K562 (cell line): ENCODE data around the gene RTP5. TPM values are rescaled to one million over a fixed set of nuclear protein-coding genes. Genes with fewer than 3 reads are reported as not detected.

Source experiments
- ATAC-seq: fragments of 200-7000 bp; cut with Tn5 transposase; 3 replicates; pipeline ENCODE4 v1.9.1; 2020; ENCODE audit warnings: moderate library complexity
- BruUV-seq: library from RNA; stranded (reverse); fragments of 400-500 nt; replicated peaks from 2 replicates; lab custom pipeline; 2021; lab: Mats Ljungman, UMichigan
- CTCF ChIA-PET: fragments of 300-600 bp; formaldehyde crosslinking; extraction: SDS; loops from one replicate; lab custom pipeline; 2021; ENCODE audit warnings: low intra/inter-chr PET ratio; lab: Yijun Ruan, JAX
- POLR2A ChIA-PET: fragments of 300-600, 350-650 bp; sonication (Branson Sonifier 250); formaldehyde crosslinking; extraction: SDS; loops from one replicate; lab custom pipeline; 2021; ENCODE audit warnings: antibody characterized with exemption, inconsistent platforms; lab: Yijun Ruan, JAX
- DNase-seq, 4 experiments: peaks; one replicate each; pipeline versions ENCODE4 v3.0.0 to v3.0.0-alpha.2; 2011 to 2018; ENCODE audit warnings: low spot score in 3 of 4, mixed read lengths in 3 of 4; ENCODE audit errors: extremely low read depth in 1 of 4
- FAIRE-seq: peaks from 2 replicates; lab custom pipeline; 2011; peaks lifted over from hg19 to GRCh38; lab: Jason Lieb, UNC
- H2AFZ ChIP-seq: 2 replicates; pipeline ENCODE4 v1.6.0; 2011; ENCODE audit warnings: low read depth, low read length, control low read depth, inconsistent platforms
- H3K27ac ChIP-seq: fragments of 200-600 bp; 3 replicates; pipeline ENCODE4 v1.8.0; 2011; ENCODE audit warnings: low read depth, mild to moderate bottlenecking, control low read depth, inconsistent platforms, low read length, moderate library complexity, mixed read lengths; ENCODE audit errors: extremely low read depth
- H3K27me3 ChIP-seq, 2 experiments: fragments of 300-600 bp in 1 of 2; 2 replicates in 1 of 2; 3 replicates in 1 of 2; pipeline versions ENCODE4 v1.6.0 to v1.8.0; 2011; ENCODE audit warnings: inconsistent platforms in 2 of 2, low read length in 2 of 2, mild to moderate bottlenecking in 1 of 2, mixed read lengths in 1 of 2, moderate library complexity in 1 of 2; ENCODE audit not compliant: control insufficient read depth in 2 of 2, insufficient read depth in 2 of 2
- H3K36me3 ChIP-seq: fragments of 300-600 bp; 3 replicates; pipeline ENCODE4 v1.8.0; 2011; ENCODE audit warnings: mild to moderate bottlenecking, low read length, inconsistent platforms; ENCODE audit not compliant: control insufficient read depth, insufficient read depth
- H3K4me1 ChIP-seq, 2 experiments: fragments of 200-600 bp in 1 of 2; replicated peaks in 1 of 2; 2 replicates in 1 of 2; 3 replicates in 1 of 2; pipeline versions ENCODE4 v1.5.1 to v1.8.0; 2011; ENCODE audit warnings: inconsistent platforms in 2 of 2, low read length in 2 of 2, mild to moderate bottlenecking in 1 of 2, mixed read lengths in 1 of 2, moderate library complexity in 1 of 2; ENCODE audit not compliant: control insufficient read depth in 2 of 2, insufficient read depth in 2 of 2
- H3K4me2 ChIP-seq: 2 replicates; pipeline ENCODE4 v1.6.1; 2011; ENCODE audit warnings: low read length, control low read depth, inconsistent platforms, mixed read lengths; ENCODE audit not compliant: insufficient read depth
- H3K4me3 ChIP-seq: fragments of 200-600 bp; sonication (generic), shearing (Covaris generic); 2 replicates; pipeline ENCODE4 v1.5.1; 2016; ENCODE audit warnings: control low read depth, inconsistent platforms
- H3K79me2 ChIP-seq: fragments of 200-600 bp; 3 replicates; pipeline ENCODE4 v1.8.0; 2011; ENCODE audit warnings: low read length, inconsistent platforms; ENCODE audit not compliant: control insufficient read depth, insufficient read depth
- H3K9ac ChIP-seq, 2 experiments: 2 replicates each; pipeline versions ENCODE4 v1.6.0 to v1.6.1; 2011; ENCODE audit warnings: low read depth in 2 of 2, low read length in 2 of 2, control low read depth in 1 of 2, inconsistent platforms in 1 of 2, mild to moderate bottlenecking in 1 of 2, mixed read lengths in 1 of 2; ENCODE audit not compliant: insufficient read depth in 1 of 2
- H3K9me1 ChIP-seq: one replicate; pipeline ENCODE4 v1.6.0; 2011; ENCODE audit warnings: inconsistent platforms, mild to moderate bottlenecking, low read length, moderate library complexity; ENCODE audit not compliant: control insufficient read depth, insufficient read depth
- H3K9me3 ChIP-seq: replicated peaks from 2 replicates; pipeline ENCODE4 v1.5.1; 2011; ENCODE audit warnings: low read depth, low read length, inconsistent platforms; ENCODE audit not compliant: control insufficient read depth, insufficient read depth
- H4K20me1 ChIP-seq: replicated peaks from 2 replicates; pipeline ENCODE4 v1.6.1; 2011; ENCODE audit warnings: low read length, inconsistent platforms, mixed read lengths; ENCODE audit not compliant: control insufficient read depth, insufficient read depth
- ATF7 ChIP-seq: fragments of 450-650 bp; IDR thresholded peaks from 2 replicates; pipeline ENCODE4 v1.7.1; 2014; ENCODE audit warnings: mild to moderate bottlenecking, moderate library complexity
- CLOCK ChIP-seq: fragments of 250-450 bp; sonication (Bioruptor Pico); IDR thresholded peaks from 2 replicates; pipeline ENCODE4 v1.4.0; 2020; ENCODE audit warnings: mild to moderate bottlenecking, moderate library complexity, borderline replicate concordance
- CTBP1 ChIP-seq: fragments of 450-650 bp; IDR thresholded peaks from 2 replicates; pipeline ENCODE4 v1.6.1; 2016; ENCODE audit warnings: borderline replicate concordance
- FOS ChIP-seq: IDR thresholded peaks from 3 replicates; pipeline ENCODE4 v1.6.1; 2011; ENCODE audit not compliant: insufficient read length; ENCODE audit errors: extremely low read depth
- FOXP4 ChIP-seq: sonication (generic); formaldehyde crosslinking; IDR thresholded peaks from 2 replicates; pipeline ENCODE4 v1.8.0; 2022; ENCODE audit warnings: mild to moderate bottlenecking, missing genetic modification reagents, borderline replicate concordance
- GABPA ChIP-seq: fragments of 200-800 bp; sonication (Bioruptor generic); conservative IDR thresholded peaks from 2 replicates; pipeline ENCODE4 v1.6.1; 2016; ENCODE audit warnings: low read depth, missing genetic modification characterization, missing compliant biosample characterization
- HDAC3 ChIP-seq: fragments of 450-650 bp; IDR thresholded peaks from 2 replicates; pipeline ENCODE4 v1.6.1; 2018; ENCODE audit warnings: borderline replicate concordance, mild to moderate bottlenecking, moderate library complexity; ENCODE audit not compliant: partially characterized antibody
- IRF2 ChIP-seq: sonication (generic); formaldehyde crosslinking; IDR thresholded peaks from 2 replicates; pipeline ENCODE4 v1.8.1; 2022; ENCODE audit warnings: mild to moderate bottlenecking, missing genetic modification reagents
- PYGO2 ChIP-seq: fragments of 450-650 bp; IDR thresholded peaks from 2 replicates; pipeline ENCODE4 v1.6.1; 2016; ENCODE audit warnings: mild to moderate bottlenecking, missing genetic modification characterization, moderate library complexity, missing compliant biosample characterization
- SIX5 ChIP-seq, 2 experiments: IDR thresholded peaks; 2 replicates each; pipeline ENCODE4 v1.6.1; 2011; ENCODE audit warnings: low read length in 2 of 2, borderline replicate concordance in 1 of 2, low read depth in 1 of 2, mild to moderate bottlenecking in 1 of 2, moderate library complexity in 1 of 2; ENCODE audit not compliant: insufficient read depth in 1 of 2
- TBP ChIP-seq: optimal IDR thresholded peaks from 2 replicates; pipeline ENCODE3; 2011; ENCODE audit warnings: low read depth, low read length, improper control_type of control experiment
- ZBTB49 ChIP-seq: sonication (generic); formaldehyde crosslinking; IDR thresholded peaks from 2 replicates; pipeline ENCODE4 v1.8.0; 2022; ENCODE audit warnings: missing genetic modification reagents, mild to moderate bottlenecking, borderline replicate concordance
- ZFP30 ChIP-seq: fragments of 250-450 bp; sonication (Bioruptor Pico); IDR thresholded peaks from 2 replicates; pipeline ENCODE4 v1.8.0; 2022; ENCODE audit warnings: moderate library complexity, mild to moderate bottlenecking, inconsistent platforms, borderline replicate concordance
- ZNF23 ChIP-seq: fragments of 250-450 bp; sonication (Bioruptor Pico); IDR thresholded peaks from 2 replicates; pipeline ENCODE4 v1.4.0; 2020; ENCODE audit warnings: mild to moderate bottlenecking
- WGBS: fragments of 100-300 bp; shearing (Covaris generic); methylation state at CpG from one replicate; pipeline ENCODE4 v1.1.6; 2016; ENCODE audit warnings: low coverage, mixed read lengths; ENCODE audit not compliant: insufficient coverage; ENCODE audit errors: missing lambda C conversion rate; 5-methylcytosine and 5-hydroxymethylcytosine counted together
- in situ Hi-C: fragments of 300-500 bp; cut with MboI; formaldehyde crosslinking; loops from 4 replicates; pipeline ENCODE4 v1.15.0; 2018; ENCODE audit warnings: inconsistent platforms, mixed read lengths
- intact Hi-C: fragments of 100-400 bp; cut with micrococcal nuclease; formaldehyde crosslinking; loops from 2 replicates; pipeline ENCODE4 v1.14.2; 2022
- polyA plus RNA-seq, 8 experiments: library from polyadenylated mRNA; depleted of rRNA in 4 of 8; stranded (reverse) in 5 of 8; unstranded in 3 of 8; fragments of >200 nt; fragmentation: Nextera tagmentation in 2 of 8; fragmentation: Illumina TruSeq in 1 of 8; extraction: Ambion mirVana in 2 of 8; extraction: Trizol in 1 of 8; gene quantifications; 2 replicates each; pipeline versions ENCODE4 v1.2.1 to v1.2.3, GENCODE V29; 2011 to 2014; ENCODE audit warnings: inconsistent platforms in 1 of 8, missing spikeins in 1 of 8
- total RNA-seq, 7 experiments: library from RNA; depleted of rRNA in 6 of 7; stranded (reverse); fragments of >200 nt in 6 of 7; fragmentation: Illumina TruSeq in 2 of 7; extraction: Trizol in 2 of 7; gene quantifications; 2 replicates each; pipeline versions ENCODE4 v1.2.1 to v1.2.3, GENCODE V29; 2011 to 2021; ENCODE audit warnings: low replicate concordance in 1 of 7

Gene RTP5
- total and polyA plus RNA-seq, 9 of the 15 experiments (the other 6 are each of a cell fraction or from before 2014, with no cell fraction given): not detected

GRCh38 chr2:241851325-241852115 lies 18.0 kb upstream of the RTP5 start:
- ChIA-PET POLR2A (no interaction called here), CTCF (no interaction called here)
- H3K9me1 ChIP-seq: no peaks in the 10 kb centered on the region
- ATAC-seq (no peak), FAIRE-seq (no peak), DNase-seq (peak in 1 of 4 experiments; percentile 3)
- no peaks in the 10 kb centered on the region for H3K27me3 ChIP-seq
- in situ Hi-C loops (no loop called here), intact Hi-C loops (no loop called here)
- H3K9ac ChIP-seq: no peak overlapping the region
- H4K20me1 ChIP-seq: no peaks in the 10 kb centered on the region
- H3K4me2 ChIP-seq: no peak overlapping the region
- peaks cover 0 to 53% of the 10 kb centered on the region in 2 experiments; a peak in 2 of 5 replicates for H3K4me1 ChIP-seq
- BruUV-seq: no TSS peak
- 78% methylated on average over 12 of the region's 26 CpGs for WGBS
- no peak overlapping the region for H2AFZ ChIP-seq
- H3K9me3 ChIP-seq: no peaks in the 10 kb centered on the region
- H3K36me3 ChIP-seq: no peaks in the 10 kb centered on the region
- H3K79me2 ChIP-seq: no peaks in the 10 kb centered on the region
- no peak overlapping the region for H3K4me3 ChIP-seq
- no peak overlapping the region for H3K27ac ChIP-seq
- no peak for TF ChIP-seq SIX5 (IDR thresholded peaks at IDR 0.05; ENCODE audit: borderline replicate concordance in 1 of 2, insufficient read depth in 1 of 2, low read depth in 1 of 2, low read length in 2 of 2)
- no peak for TF ChIP-seq FOS
- TF ChIP-seq ZFP30 (CRISPR knock-in tag): no peak
- no peak for TF ChIP-seq ZBTB49 (CRISPR knock-in tag)
- no peak for TF ChIP-seq FOXP4
- no peak for TF ChIP-seq HDAC3
- no peak for TF ChIP-seq IRF2 (CRISPR knock-in tag)
- TF ChIP-seq TBP: no peak
- TF ChIP-seq CTBP1: no peak
- TF ChIP-seq ATF7: no peak
- TF ChIP-seq GABPA: no peak
- TF ChIP-seq ZNF23 (CRISPR knock-in tag): no peak
- no peak for TF ChIP-seq CLOCK (CRISPR knock-in tag)
- TF ChIP-seq PYGO2 (tag): no peak
